B cell (primary cell): Measurements from ENCODE around the gene KLK15. TPM values are rescaled to one million over a fixed set of nuclear protein-coding genes. Genes with fewer than 3 reads are reported as not detected.

Experiments
- ATAC-seq: fragments of 200-7000 bp; cut with Tn5 transposase; one replicate; pipeline ENCODE4 v1.10.0; 2021; ENCODE audit warnings: low read depth, mild to moderate bottlenecking, moderate number of reproducible peaks, moderate library complexity
- CTCF ChIA-PET: fragments of 350-600 bp; sonication (Branson Sonifier 250); formaldehyde crosslinking; loops from one replicate; lab custom pipeline; 2021; ENCODE audit warnings: antibody characterized with exemption, inconsistent platforms; lab: Charles Lee
- POLR2A ChIA-PET: fragments of 350-600 bp; sonication (Branson Sonifier 250); formaldehyde crosslinking; loops from one replicate; lab custom pipeline; 2021; ENCODE audit warnings: antibody characterized with exemption; lab: Charles Lee
- DNase-seq: peaks from one replicate; pipeline ENCODE4 v3.0.0; 2013
- H2AFZ ChIP-seq: 2 replicates; pipeline ENCODE4 v1.6.1; 2012; ENCODE audit warnings: mild to moderate bottlenecking, low read depth, low read length; ENCODE audit not compliant: insufficient read depth, poor library complexity, severe bottlenecking
- H3K27ac ChIP-seq, 2 donors: 1 replicate in 1 of 2; 2 replicates in 1 of 2; pipeline ENCODE4 v1.5.1; 2012 to 2013; ENCODE audit warnings: low read length in 2 of 2, mild to moderate bottlenecking in 2 of 2, moderate library complexity in 1 of 2
- H3K27me3 ChIP-seq, 4 experiments: fragments of 200-600 bp in 1 of 4; sonication (generic) in 1 of 4; replicated peaks in 1 of 4; 1 replicate in 2 of 4; 2 replicates in 2 of 4; pipeline versions ENCODE4 v1.6.1 to v1.7.0; 2013 to 2016; ENCODE audit warnings: low read length in 3 of 4, mild to moderate bottlenecking in 2 of 4, mixed read lengths in 1 of 4, moderate library complexity in 1 of 4; ENCODE audit not compliant: insufficient read depth in 4 of 4, control insufficient read depth in 3 of 4; ENCODE audit errors: control extremely low read depth in 1 of 4
- H3K36me3 ChIP-seq, 2 experiments: replicated peaks in 1 of 2; 1 replicate in 1 of 2; 2 replicates in 1 of 2; pipeline versions ENCODE4 v1.6.1 to v1.7.1; 2013; ENCODE audit warnings: low read length in 1 of 2; ENCODE audit not compliant: insufficient read depth in 2 of 2, control insufficient read depth in 1 of 2; ENCODE audit errors: control extremely low read depth in 1 of 2, extremely low read depth in 1 of 2
- H3K4me1 ChIP-seq, 2 donors: fragments of 200-600 bp in 1 of 2; sonication (generic) in 1 of 2; 1 replicate in 1 of 2; 2 replicates in 1 of 2; pipeline versions ENCODE4 v1.5.1 to v1.6.1; 2013 to 2017; ENCODE audit warnings: low read length in 2 of 2; ENCODE audit not compliant: control insufficient read depth in 2 of 2, insufficient read depth in 2 of 2
- H3K4me2 ChIP-seq: replicated peaks from 2 replicates; pipeline ENCODE3; 2012; ENCODE audit warnings: mild to moderate bottlenecking, low read depth, low read length; ENCODE audit not compliant: poor library complexity, severe bottlenecking
- H3K4me3 ChIP-seq, 5 experiments: fragments of 200-600 bp in 1 of 5; sonication (generic) in 1 of 5; 1 replicate in 3 of 5; 2 replicates in 2 of 5; pipeline versions ENCODE4 v1.5.1 to v1.7.0; 2011 to 2016; ENCODE audit warnings: low read length in 4 of 5, mild to moderate bottlenecking in 4 of 5, low read depth in 2 of 5, control low read depth in 1 of 5, moderate library complexity in 1 of 5; ENCODE audit not compliant: insufficient read depth in 1 of 5; ENCODE audit errors: control extremely low read depth in 1 of 5, extremely low read depth in 1 of 5
- H3K79me2 ChIP-seq: fragments of 200-600 bp; sonication (generic); one replicate; pipeline ENCODE4 v1.6.0; 2016; ENCODE audit warnings: low read length; ENCODE audit not compliant: control insufficient read depth, insufficient read depth
- H3K9ac ChIP-seq: fragments of 200-600 bp; sonication (generic); 2 replicates; pipeline ENCODE4 v1.6.1; 2017; ENCODE audit warnings: mild to moderate bottlenecking, low read length, moderate library complexity
- H3K9me3 ChIP-seq, 3 donors: one replicate each; pipeline versions ENCODE4 v1.6.1 to v1.7.1; 2013; ENCODE audit warnings: low read length in 2 of 3; ENCODE audit not compliant: control insufficient read depth in 2 of 3, insufficient read depth in 1 of 3; ENCODE audit errors: control extremely low read depth in 1 of 3
- H4K20me1 ChIP-seq: 2 replicates; pipeline ENCODE4 v1.6.0; 2012; ENCODE audit warnings: mild to moderate bottlenecking, low read length; ENCODE audit not compliant: insufficient read depth, control insufficient read depth, poor library complexity, severe bottlenecking
- H3K27ac Mint-ChIP-seq: one replicate; pipeline ENCODE4 v1.8.0; 2021; ENCODE audit warnings: mixed read lengths
- H3K27me3 Mint-ChIP-seq: one replicate; pipeline ENCODE4 v1.8.0; 2021; ENCODE audit warnings: mixed read lengths
- H3K4me1 Mint-ChIP-seq: one replicate; pipeline ENCODE4 v1.8.0; 2021; ENCODE audit warnings: mixed read lengths
- H3K4me3 Mint-ChIP-seq: one replicate; pipeline ENCODE4 v1.8.0; 2021; ENCODE audit warnings: mixed read lengths
- H3K9me3 Mint-ChIP-seq: one replicate; pipeline ENCODE4 v1.8.0; 2022; ENCODE audit warnings: mixed read lengths; ENCODE audit not compliant: insufficient read depth
- CTCF ChIP-seq: fragments of 200-600 bp; IDR thresholded peaks from one replicate; pipeline ENCODE4 v1.8.0; 2022; ENCODE audit warnings: antibody characterized with exemption, mild to moderate bottlenecking
- EZH2 ChIP-seq: IDR thresholded peaks from 2 replicates; pipeline ENCODE4 v1.6.1; 2012; ENCODE audit warnings: borderline replicate concordance, low read depth, mild to moderate bottlenecking, moderate library complexity, low read length; ENCODE audit not compliant: insufficient read depth, poor library complexity, severe bottlenecking
- WGBS: methylation state at CpG from one replicate; pipeline ENCODE4 v1.1.5; 2013; ENCODE audit warnings: missing lambda C conversion rate; ENCODE audit not compliant: insufficient coverage; 5-methylcytosine and 5-hydroxymethylcytosine counted together
- intact Hi-C: fragments of 100-400 bp; cut with micrococcal nuclease; formaldehyde crosslinking; loops from one replicate; pipeline ENCODE4 v1.10.0; 2022
- polyA plus RNA-seq: library from polyadenylated mRNA; depleted of rRNA; stranded (reverse); fragments of >200 nt; gene quantifications from 2 replicates; pipeline ENCODE4 v1.2.3, GENCODE V29; 2012
- total RNA-seq, 2 donors: library from RNA; stranded (reverse); fragments of 120-200 nt in 1 of 2; gene quantifications; 1 replicate in 1 of 2; 2 replicates in 1 of 2; pipeline versions ENCODE4 v1.2.3 to v1.2.4, GENCODE V29; 2013 to 2022

KLK15 gene
- total and polyA plus RNA-seq, 2 donors (not counting 1 experiment from before 2014, with no cell fraction given) = 0.07 TPM; not detected in 1

- H2AFZ ChIP-seq = no peak overlapping the region
Observed at GRCh38 chr19:50850738-50851137, 17.4 kb upstream of the KLK15 start.

More at GRCh38 chr19:50850738-50851137, 17.4 kb upstream of the KLK15 start:
- ATAC-seq (no peak), DNase-seq (no peak)
- no peak overlapping the region for H3K4me2 ChIP-seq
- no peaks in the 10 kb centered on the region for H3K9me3 ChIP-seq
- no peaks in the 10 kb centered on the region for H3K4me1 ChIP-seq
- H3K9ac ChIP-seq = no peak overlapping the region
- no peaks in the 10 kb centered on the region for H3K4me1 Mint-ChIP-seq
- 64% methylated on average over 2 of the region's 3 CpGs for WGBS
- no peak for TF ChIP-seq EZH2
- TF ChIP-seq CTCF = no peak
- intact Hi-C loops = no loop called here
- H3K79me2 ChIP-seq = no peaks in the 10 kb centered on the region
- POLR2A ChIA-PET = no interaction called here
- H4K20me1 ChIP-seq = no peaks in the 10 kb centered on the region
- H3K27ac ChIP-seq = no peak overlapping the region
- peaks cover 37% of the 10 kb centered on the region for H3K27me3 Mint-ChIP-seq
- H3K4me3 ChIP-seq = no peak overlapping the region
- H3K27ac Mint-ChIP-seq = no peak overlapping the region
- CTCF ChIA-PET = no interaction called here
- no peaks in the 10 kb centered on the region for H3K36me3 ChIP-seq
- no peaks in the 10 kb centered on the region for H3K9me3 Mint-ChIP-seq
- H3K4me3 Mint-ChIP-seq = no peak overlapping the region
- peaks cover 0 to 19% (median 7%) of the 10 kb centered on the region in 4 experiments for H3K27me3 ChIP-seq
